HS-27A (cell line): ENCODE results near the gene ZNF280A.
"Not testable (repeated sequence)": the region's sequence is repeated elsewhere in the genome, so short reads cannot be mapped to it uniquely, and the experiment has no call there.

Experiments used
- DNase-seq: peaks from one replicate; pipeline ENCODE4 v3.0.0-alpha.2; 2012; ENCODE audit warnings: low read depth, missing footprints

ZNF280A gene

DNA sequence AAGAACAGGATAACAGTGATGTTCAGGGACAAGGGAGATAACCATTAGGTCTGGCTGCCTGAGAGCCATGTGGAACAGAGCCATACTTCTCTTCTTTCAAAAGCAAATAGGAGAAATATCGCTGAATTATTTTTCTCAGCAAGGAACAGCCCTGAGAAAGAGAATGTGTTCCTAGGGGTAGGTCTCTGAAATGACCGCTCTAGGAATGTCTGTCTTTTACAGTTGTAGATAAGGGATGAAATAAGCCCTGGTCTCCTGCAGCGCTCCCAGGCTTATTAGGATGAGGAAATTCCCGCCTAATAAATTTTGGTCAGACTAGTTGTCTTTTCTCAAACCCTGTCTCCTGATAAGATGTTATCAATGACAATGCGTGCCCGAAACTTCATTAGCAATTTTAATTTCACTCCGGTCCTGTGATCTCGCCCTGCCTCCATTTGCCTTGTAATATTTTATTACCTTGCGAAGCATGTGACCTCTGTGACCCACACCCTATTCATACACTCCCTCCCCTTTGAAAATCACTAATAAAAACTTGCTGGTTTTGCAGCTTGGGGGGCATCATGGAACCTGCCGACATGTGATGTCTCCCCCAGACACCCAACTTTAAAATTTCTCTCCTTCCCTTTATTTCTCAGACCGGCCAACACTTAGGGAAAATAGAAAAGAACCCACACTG lies 51.1 kb downstream of the ZNF280A start:
- not testable (repeated sequence) for DNase-seq

DNA sequence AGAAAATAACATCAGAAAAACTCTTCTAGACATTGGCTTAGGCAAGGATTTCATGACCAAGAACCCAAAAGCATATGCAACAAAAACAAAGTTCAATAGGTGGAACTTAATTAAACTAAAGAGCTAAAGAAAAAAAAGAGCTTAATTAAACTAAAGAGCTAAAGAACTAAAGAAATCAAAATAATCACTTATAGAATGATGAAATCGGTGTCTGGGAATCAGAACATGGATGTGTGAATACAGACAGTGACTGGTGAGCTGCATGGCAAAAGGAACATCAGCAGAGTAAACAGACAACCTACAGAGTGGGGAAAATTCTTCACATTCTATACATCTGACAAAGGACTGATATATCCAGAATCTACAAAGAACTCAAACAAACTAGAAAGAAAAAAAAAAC lies 53.0 kb downstream of the ZNF280A start:
- no peak for DNase-seq

DNA sequence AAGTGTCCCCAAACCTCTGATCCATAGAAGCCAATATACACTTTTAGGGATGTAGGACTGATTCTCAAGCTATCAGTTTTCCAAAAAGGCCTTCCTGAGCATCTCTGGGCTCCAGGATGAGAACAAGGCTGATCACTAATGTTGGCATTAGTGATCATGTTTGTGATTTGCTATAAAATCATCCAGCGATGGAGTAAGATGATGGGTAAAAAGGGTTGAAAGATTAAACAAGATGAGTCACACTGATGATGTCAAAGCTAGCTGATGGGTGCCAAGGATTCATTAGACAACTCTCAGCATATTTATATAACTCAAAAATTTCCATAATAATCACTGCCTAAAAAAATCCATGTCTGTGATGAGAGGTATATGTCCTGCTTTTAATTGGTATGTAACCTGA lies 54.3 kb downstream of the ZNF280A start:
- no peak for DNase-seq

DNA sequence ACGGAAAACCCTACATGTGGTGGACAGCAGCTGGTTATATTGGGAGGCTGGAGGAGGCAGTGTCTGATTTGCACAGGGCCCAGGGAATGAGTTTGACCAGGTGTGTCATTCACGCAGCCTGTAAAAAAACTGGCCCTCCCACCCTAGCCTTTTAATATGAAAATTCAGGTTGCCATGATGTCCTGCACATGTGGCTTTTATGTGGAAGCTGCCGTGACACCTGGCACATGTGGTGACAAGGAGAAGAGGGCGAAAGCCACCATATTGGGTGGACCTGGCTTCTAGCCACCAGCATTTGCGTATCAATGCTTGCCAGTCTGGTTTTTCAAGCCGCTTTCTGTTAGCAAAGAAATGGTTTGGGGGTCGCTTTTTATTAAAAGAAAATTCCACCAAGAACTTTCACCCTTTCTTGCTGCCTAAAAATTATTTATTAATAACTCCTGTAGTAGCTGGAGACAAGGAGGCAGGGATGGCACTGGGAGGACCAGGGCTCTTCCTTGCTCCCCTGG lies 54.9 kb downstream of the ZNF280A start:
- no peak for DNase-seq

DNA sequence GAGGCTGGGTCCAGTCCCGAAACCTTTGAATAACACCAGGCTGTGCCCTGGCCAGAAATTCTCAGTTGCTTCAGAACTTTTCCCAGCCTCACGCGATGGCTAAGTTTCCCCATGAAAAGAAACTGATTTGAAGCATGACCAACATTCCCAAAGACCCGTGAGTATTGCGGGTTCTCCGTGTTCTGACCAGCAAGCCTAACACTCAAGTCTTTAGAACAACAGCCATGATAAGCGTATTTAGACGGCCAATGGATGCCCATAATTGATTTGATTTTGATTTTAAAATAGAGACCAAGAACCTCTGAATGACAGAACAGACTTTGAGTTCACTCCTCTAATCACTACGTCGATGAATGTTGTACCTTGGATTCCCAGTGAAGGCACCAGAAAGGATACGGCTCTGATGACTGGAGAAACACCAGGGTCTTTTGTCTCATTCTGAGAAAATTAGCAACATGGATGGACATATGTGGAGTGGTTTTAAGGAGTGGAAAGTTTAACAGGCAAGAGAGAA lies 55.5 kb downstream of the ZNF280A start:
- no peak for DNase-seq

DNA sequence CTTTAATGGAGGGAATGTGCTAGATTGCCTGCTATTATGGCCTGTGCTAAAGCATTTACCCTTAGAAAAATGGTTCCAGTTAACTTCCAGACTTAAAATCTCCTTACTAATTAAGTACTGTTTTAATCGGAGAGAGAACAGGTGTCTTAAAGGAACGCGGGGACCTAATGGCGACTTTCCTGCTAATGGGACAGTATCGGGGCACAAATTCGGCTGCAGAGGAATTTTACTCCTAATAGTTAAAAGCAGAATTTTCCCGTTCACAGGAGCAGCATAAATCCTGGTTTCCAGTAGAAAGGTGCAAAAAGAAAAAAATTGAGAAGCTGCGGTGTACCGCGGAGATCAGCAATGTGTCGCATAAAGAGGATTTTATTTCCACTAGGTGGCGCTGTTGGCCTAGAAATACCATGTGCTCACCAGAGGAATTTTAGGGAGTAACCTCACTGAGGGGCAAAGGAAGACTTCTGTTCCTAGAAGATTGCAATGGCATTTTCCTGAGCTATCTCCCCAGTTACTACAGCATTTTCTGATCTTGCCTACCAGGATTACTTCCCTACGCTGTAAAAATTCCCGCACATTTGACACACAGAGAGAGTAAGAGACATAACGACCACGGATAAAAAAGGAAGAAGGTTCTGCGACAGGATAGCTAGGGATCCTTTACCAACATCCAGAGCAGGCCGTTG lies 56.1 kb downstream of the ZNF280A start:
- peak; percentile 26 for DNase-seq
